Activated T-cell treated with anti-CD3 and anti-CD28 coated beads for 24 hours (primary cell): ENCODE measurements around the gene KLC1.
"Not testable (repeated sequence)": the region's sequence is repeated elsewhere in the genome, so short reads cannot be mapped to it uniquely, and the experiment has no call there.

Experiments used
- DNase-seq: peaks from one replicate; pipeline ENCODE4 v3.0.0-alpha.2; 2020; ENCODE audit warnings: low read depth

Gene KLC1

DNA sequence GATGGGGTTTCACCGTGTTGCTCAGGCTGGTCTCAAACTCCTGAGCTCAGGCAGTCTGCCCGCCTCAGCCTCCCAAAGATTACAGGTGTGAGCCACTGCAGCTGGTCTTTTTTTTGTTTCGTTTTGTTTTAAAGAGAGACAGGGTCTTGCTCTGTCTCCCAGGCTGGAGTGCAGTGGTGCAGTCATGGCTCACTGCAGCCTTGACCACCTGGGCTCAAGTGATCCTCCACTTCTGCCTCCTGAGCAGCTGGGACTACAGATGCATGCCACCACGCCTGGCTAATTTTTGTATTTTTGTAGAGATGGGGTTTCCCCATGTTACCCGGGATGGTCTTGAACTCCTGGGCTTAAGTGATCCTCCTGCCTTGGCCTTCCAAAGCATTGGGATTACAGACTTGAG lies 62.6 kb downstream of the KLC1 start:
- DNase-seq: not testable (repeated sequence)

DNA sequence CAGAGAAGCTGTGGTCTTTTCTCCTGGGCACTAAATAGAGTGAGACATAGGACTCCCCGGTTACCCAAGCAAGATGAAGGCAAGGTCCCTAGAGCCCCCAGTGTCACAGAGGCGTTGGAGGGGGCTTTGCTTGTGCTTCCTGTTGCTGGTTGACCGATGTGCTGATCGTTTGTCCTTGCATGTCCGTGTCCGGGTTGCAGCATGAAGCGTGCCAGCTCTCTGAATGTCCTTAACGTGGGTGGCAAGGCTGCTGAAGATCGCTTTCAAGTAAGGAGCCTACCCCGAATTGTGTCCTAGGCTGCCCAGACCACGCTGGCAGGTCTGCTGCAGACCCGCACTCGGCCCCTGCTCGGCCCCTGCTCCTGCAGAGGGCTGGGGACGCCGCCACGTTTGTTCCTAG lies 63.1 kb downstream of the KLC1 start:
- DNase-seq: no peak

DNA sequence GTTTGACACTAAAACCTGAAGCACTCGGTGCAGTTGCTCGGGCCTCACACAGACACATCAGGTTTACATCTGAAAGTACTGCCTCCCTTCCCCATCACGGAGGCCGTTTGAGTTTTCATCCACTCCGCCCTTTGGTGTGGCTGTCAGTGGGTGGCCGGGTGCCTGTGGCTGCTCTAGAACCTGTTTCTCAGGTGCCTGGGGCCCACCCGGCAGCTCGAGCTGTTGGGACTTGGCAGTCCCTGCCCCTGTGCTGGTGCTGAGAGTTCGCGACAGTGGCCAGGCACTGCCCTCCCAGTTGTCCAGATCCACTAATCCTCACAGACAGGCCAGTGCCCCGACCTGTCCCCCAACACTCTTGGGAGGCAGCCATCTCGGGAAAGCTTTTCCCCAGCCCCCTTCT lies 63.9 kb downstream of the KLC1 start:
- DNase-seq: no peak

DNA sequence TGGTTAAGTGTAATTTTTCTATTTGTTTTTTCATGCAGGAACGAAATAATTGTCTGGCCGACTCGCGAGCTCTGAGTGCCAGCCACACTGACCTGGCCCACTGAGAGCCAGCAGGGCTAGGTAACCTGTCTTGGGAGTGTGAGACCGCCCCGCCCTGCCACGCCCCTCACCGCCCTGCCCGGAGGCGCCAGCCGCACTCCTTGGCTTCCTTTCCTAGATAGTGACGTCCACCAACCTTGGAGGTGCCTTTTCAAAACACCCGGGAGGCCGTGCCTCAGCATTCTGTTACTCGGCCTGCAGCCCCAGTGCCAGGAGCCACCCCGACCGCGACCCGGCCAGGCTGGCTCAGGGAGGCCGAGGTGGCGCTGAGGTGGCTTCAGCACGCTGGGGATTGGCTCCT lies 64.5 kb downstream of the KLC1 start:
- DNase-seq: no peak

DNA sequence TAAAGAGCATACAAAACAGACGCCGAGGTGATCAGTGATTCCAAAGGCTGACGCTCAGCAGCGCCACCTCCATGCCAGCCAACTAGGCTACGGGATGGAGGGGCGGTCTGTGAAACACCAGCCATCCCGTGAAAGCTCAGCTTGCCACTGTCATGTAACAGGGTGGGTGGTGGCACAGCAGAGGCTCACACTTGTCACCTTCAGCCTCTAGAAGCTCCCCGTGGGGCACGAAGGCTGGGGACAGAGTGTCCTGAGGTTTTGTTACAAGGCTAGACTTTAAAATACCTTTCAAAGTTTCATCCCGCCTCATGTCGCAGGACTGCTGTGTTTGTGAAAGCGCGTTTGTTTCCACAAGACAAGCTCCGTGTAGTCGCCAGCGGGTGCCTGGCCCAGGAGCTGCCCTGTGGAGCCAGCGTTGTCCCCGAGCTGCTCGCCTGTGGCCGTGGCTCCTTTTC lies 65.6 kb downstream of the KLC1 start:
- no peak for DNase-seq

DNA sequence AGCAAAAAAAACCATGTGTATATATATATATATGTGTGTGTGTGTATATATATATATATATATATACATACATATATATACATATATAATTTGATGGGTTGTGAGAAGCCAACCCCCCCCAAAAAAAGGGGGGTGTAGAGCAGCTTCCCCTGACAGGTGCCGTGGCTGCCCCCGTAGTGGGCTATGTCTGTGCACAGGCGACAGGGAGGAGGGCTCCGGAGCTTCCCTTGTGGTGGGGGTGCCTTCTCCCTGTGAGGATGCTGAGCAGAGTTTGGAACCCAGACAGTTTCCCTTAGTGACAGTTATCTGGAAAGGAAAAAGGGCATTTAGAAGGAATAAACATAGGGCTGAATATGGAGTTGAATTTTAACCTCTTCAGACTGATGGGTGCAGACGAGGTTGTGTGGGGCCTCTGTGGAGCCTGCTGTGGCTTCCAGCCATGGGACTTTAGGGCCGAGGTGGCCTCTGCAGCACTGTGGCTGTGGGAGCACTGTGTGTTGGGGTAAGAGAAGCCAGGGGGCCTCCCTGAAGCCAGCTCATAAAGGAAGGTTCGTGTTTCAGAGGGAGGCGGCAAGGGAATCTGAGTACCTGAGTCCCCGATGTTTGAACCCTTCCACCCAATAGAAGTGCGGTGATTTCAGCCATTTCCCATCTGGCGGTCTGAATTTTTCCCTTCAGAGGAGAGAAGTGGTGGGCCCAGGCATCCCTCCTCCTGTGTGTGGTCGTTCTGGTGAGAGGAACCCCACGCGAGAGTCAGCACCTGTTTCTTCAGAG lies 66.5 kb downstream of the KLC1 start:
- no peak for DNase-seq

DNA sequence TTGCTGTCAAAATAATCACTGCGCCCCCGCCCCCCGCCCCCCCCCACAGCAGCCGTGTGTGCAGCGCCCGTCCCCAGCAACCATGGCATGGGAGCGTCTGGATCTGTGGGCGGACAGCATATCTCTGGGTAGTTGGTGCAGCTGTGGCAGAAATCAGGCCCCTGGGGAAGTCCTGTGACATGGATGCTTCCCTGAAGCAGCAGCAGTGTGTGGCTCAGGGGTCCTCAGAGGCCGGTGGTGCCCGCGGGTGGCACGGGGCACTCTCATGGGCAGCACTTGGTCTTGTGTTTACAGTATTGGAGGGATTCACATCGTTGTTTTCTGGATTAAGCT lies 67.0 kb downstream of the KLC1 start:
- no peak for DNase-seq

DNA sequence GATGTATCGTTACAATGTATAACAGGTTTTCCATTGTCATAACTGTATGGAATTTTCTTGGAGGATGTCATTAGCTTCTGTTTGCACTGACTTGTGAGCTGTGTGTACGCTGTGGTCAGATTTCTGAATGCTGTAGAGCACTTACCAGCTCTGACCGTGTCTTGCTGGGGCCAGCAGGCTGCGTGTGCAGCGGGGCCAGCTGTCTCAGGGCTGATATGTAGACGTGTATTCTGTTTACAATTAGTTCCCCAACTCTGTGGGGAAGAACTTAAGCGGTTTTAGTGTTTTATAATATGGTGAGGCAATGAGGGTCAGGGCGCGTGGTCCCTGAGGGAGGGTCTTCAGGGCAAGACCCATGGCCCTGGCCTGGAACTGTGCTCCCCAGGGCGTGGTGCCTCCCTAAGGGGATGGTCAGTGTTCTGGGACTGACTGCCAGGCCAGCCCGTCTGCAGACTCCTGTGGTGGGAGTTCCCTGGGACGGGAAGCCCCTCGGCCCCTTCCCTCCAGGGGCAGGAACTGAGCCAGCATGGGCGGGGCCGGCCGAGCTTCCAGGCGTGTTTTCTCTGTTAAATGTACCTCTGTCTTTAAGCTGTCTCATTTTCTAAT lies 67.6 kb downstream of the KLC1 start:
- no peak for DNase-seq

DNA sequence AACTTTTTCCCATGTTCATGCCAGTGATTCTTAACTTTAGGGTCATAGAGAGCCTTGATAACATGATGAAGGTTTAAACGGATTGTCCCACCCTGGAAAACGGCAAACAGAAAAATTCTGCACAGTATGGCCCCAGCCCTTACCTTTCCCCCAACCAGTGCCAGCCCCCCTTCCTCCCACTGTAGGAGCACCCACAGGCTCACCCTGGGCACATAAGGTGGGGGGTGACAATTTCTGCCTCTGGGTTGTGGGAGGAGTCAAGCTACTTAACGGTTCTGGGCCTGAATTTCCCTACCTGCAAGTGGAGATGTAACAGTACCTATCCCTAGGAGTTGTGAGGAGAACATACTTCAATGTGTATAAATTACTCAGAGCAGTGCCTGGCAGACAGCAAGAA lies 68.2 kb downstream of the KLC1 start:
- DNase-seq: no peak

DNA sequence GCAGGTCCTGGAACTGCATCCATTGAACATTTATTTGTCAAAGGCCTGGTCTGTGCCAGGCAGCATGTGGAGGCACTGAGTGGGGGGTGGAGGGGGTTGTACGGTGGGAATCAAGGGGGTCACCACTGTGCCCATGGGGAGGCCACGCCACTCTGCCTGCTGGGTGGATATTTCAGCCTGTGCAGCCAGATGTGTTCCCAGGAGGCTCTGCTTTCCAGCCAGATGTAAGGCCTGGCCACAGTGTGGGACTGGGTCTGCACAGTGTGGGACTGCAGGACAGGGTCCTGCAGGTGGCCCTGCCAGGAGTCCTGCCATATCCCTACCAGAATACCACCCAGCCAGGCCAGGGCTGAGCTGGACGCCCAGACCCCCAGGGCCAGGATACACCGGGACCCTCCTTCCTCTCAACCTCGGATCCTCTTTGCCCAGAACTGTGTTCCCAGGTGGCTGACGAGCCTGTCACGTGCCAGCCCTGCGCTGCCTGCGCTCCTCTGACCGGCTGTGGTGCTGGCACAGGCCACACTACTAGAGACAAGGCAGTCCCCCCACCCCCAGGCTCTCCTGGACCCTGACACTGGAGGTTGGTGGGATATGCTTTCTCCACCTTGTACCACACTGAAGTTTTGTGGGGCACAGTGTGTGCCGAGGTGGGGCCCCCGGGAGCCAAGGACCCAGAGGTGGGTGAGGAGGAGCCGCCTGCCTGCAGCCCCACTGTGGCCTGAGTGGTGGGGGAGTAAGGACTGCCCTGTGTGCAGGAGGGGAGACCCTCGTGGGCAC lies 68.8 kb downstream of the KLC1 start:
- DNase-seq: no peak

DNA sequence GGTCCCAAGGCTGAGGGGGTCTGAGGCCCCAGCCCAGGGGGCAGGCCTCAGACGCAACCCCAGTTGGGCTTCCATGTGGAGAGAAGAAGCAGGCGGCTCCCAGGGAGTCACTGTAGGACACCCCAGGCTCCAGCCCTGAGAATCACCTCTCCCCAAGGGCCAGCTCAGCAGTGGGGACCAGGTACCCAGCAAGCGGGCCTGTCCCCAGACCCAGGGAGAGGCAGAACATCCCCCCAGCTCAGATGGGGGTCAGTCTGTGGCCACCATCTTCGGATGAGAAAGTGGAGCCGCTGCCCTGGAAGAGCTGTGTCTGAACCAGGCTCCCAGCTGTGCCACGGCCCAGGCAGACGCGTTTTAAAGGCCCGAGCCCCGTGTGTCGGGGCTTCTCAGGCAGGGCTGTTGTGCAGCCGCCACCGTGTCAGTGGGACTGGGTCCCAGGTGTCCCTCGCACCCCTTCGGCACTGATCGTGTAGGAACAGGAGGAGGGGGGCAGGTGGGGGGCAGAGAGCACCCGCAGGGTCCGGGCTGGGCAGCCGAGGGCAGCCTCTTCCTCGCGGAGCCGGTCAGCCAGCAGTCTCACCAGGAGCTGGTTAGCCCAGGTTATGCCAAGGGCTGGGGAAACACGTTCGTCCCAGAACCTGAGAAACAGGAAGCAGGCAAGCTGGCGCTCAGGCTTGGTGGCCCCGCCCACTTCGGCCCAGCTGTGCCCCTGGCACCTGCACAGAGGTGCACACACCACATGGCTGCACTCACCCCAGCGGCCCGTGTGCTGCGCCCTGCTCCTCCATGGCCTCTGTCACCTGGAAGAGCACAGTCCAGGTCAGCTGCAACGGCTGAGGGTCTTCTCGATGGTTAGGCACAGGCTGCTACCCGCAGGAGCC lies 69.6 kb downstream of the KLC1 start:
- DNase-seq: no peak

DNA sequence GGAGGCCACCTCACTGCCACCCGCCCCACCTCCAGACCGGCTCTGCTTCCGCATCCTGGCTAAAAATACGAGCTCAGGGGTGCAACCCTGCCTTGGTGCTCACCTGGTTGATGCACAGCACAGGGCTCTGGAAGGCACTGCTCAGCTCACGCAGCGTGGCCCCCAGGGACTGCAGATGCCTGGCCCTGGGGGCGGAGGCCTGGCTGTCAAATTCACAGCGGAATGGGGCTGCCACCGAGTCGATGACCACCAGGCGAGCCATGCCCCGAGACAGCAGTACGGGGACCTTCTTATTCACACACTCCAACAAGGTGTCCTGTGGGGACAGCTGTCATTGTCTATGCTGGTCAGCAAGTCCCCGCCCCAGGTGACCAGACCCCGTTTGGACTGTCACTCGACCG lies 70.2 kb downstream of the KLC1 start:
- DNase-seq: no peak

DNA sequence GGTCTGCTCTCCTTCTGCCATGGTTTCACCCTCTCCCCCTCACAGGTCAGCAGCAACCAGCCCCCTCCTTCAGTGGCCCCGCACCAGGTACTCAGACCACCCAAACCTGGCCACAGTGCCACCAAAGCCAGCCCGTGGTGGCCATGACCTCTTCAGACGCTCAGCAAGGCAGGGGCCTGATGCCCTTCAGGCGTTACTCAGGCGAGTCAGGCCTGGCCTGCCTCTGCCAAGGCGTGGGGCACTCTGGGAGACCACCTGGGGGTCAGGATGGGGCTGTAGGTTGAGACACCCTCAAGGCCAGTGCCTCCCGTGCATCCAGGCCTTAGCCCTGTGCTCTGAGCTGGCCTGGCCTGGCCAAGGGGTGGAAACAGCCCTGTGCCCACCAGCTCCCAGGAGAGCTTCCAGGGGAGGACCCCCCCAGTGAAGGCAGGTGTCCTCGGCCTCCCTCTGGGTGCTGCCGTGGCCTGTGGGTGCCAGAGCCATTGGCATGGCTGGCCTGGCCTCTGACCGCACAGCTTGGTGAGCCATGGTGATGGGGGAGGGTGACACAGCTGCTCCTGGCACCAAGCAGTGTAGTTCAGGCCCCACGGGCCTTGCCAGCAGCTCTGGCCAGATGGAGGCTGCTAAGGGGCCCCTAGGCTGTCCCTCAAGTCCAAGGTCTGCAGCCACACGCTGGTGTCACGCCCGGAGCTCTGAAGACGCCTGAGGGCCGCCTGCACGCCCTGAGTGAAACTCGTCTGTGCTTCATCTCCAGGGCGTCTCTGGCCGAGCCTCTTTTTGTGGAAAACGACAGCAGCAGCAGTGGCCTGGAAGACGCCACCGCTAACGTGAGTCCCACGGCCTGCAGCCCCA lies 71.1 kb downstream of the KLC1 start:
- DNase-seq: no peak

DNA sequence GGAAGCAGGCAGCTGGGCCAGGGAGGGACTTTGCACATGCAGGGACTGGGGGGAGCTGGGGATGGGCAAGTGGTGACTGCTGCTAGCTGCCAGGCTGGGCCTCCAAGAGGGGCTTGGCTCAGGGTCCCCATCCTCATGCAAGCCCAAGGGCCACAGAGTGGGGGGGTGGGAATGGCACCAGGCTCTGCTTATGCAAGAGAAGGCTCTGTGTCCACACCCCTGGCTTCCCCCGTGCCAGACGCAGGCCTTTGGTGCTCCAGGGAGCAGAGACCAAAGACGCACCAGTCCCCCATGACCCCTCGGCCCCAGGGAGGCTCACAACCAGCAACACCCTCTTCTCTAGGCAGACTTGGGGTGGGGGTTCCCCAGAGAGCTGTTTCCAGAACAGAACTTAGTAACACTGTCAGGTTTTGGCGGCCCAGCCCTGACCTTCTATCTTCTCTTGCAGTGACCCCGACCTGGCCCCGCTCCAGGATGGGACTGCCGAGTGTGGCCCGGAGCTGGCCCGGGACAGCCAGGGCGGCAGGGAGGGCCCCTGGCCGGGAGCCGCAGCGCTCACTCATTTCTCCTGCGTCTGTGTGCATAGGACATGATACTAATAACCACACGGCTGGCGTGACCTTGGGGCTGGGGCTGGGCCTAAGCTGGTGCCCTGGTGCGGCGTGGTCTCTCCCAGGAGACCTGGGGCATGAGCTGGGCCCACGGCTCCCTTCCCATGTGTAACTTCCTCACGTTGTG lies 71.9 kb downstream of the KLC1 start:
- no peak for DNase-seq

DNA sequence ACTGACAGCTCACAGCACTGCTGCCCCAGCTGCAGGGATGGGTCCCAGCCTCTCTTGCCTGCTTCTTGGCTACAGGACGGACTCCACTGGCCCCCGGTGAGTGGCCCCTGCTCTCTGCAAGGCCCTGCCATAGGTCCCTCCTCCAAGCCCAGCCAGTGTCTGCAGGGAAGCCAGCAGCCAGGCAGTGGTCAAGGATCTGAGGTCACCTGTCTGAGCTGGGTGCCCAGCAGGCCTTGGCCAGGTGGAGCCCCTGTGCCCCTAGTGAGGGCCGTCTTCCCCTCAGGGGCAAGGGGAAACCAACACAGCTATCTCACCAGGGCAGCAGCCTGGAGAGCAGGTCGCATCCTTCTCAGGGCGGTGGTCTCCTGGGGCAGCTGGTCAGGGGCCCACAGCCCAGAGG lies 73.1 kb downstream of the KLC1 start:
- no peak for DNase-seq

DNA sequence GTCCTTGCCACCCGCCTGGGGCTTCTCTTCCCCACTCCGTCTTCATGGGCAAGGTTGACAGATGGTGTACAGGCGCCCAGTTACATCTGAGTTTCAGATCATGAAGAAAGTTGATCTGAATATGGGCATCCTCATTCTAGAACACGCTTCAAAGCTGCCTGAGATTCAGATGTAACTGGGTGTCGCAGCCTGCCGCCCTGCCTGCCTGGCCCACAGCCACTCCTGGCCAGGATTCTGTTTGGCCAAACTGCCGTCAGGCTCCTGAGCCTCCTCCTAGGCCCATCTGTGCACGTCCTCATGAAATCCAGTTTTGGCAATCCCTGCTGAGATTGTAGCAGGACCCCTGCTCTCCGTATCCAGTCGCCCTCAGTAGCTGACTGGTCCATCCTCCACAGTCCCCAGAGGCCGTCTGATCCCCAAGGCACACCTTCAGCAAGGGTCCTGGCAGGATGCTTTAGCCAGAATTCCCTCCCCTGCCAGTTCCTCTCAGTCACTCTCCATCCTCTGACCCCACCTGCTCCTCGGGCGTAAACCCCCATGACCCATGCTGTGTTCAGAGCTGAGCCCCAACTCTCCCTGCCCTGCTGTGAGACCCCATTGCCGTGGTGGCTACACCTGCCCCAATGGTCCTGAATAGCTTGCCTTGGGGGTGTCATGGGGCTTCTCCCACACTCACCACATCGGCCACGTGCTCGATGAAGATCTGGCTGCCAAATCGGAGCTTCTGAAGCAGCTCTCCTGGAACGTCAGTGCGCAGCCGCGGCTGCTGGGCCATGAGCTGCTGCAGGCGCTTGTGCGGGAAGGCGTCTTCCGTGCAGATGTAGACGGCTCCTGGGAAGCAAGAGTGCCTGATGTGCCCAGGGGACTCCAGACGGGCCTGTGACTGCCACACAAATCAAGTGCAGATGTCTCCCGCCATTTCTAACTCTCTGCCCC lies 73.8 kb downstream of the KLC1 start:
- no peak for DNase-seq

DNA sequence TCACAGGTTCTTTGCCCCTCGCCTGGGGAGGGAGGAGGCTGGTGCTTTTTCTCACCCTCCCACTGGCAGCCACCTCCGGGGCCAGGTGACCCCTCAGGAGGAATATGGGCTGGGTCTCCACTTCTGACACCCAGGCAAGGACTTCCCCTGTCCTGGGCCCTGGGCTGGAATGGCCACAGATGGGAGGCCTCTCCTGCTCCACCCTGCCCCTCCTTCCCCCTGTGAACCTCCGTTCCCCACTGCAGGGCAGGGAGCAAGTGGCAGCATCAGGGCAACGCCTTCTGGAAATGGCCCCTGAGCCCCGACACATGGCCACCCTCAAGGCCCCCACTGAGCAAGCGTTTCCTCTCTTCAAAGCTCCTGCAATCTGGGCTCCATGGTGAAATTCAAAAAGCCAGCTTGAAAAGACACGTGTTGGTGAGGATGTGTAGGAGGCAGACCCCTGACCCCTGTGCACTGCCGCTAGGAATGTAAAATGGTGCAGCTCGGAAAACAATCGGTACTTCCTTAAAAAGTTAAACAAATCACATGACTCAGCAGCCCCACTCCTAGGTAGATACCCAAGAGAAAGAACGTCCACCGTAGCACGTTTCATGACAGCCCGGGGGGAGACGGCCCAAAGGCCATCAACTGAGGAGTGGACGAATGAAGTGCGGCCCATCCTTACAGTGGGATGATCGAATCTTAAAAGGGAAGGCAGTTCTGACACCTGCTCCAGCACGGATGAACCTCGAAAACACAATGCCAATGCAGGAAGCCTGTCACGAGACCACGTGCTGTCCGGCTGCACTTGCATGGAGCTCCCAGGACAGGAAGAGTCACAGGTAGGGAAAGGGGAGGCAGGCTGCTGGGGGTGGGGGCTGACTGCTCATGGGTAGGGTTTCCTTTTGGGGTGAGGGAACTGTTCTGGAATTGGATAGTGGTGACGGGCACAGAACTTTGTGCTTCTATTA lies 74.7 kb downstream of the KLC1 start:
- no peak for DNase-seq

DNA sequence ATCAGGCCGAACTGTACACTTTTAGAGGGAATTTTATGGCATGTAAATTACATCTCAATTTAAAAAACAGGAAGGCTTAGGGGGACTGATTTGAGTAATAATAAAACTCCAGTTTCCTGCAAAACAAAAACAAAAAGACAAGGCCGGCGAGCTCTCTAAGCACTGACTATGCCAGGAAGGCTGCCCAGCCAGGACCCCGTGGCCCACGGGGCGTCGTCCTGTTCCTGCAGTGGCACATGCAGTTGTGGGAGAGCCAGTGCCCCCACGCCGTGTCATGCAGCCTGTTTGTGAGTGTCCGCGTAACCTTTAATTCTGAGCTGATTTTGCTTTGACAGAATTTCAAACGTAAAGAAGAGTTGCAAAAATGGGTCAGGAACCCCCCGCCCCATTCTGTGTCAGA lies 75.7 kb downstream of the KLC1 start:
- DNase-seq: no peak
